ENCODE results near the gene PLOD1.

DNA sequence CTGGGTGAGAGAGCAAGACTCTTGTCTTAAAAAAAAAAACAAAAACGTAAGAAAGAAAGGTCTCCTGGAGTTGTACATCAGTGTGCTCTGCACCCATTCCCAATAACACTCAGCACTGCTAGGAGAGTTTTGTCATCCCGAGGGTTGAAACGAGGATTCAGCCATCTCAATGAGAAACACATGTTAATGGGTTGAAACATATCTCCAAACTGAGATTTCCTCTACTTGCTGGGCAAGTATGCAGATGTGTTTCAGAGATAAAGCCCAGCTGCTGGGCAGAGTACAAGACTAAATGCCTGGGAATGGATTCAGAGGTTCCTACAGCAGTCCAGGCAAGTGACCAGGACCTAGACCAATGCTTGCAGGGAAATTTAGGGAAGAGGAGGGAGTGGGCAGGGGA is 43.1 kb downstream of the PLOD1 start:
- TF ChIP-seq, protein P1, sequence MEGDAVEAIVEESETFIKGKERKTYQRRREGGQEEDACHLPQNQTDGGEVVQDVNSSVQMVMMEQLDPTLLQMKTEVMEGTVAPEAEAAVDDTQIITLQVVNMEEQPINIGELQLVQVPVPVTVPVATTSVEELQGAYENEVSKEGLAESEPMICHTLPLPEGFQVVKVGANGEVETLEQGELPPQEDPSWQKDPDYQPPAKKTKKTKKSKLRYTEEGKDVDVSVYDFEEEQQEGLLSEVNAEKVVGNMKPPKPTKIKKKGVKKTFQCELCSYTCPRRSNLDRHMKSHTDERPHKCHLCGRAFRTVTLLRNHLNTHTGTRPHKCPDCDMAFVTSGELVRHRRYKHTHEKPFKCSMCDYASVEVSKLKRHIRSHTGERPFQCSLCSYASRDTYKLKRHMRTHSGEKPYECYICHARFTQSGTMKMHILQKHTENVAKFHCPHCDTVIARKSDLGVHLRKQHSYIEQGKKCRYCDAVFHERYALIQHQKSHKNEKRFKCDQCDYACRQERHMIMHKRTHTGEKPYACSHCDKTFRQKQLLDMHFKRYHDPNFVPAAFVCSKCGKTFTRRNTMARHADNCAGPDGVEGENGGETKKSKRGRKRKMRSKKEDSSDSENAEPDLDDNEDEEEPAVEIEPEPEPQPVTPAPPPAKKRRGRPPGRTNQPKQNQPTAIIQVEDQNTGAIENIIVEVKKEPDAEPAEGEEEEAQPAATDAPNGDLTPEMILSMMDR (IDR thresholded peaks at IDR 0.05; ENCODE audit: insufficient read depth, low read length, poor library complexity, severe bottlenecking) = no peak
- no peak for TF ChIP-seq EZH2phosphoT487 (conservative IDR thresholded peaks at IDR 0.05; ENCODE audit: low read length)
